Endothelial cell of umbilical vein (primary cell): ENCODE results near the gene ANKHD1.

Source experiments
- POLR2A ChIP-seq: IDR thresholded peaks from 2 replicates; pipeline ENCODE4 v1.6.1; 2012; ENCODE audit warnings: low read depth, mild to moderate bottlenecking, control low read depth, low read length
- TF ChIP-seq, protein P1 (sequence below), 2 donors: IDR thresholded peaks; 1 replicate in 1 of 2; 2 replicates in 1 of 2; pipeline ENCODE4 v1.5.1; 2011; ENCODE audit warnings: low read length in 2 of 2, mild to moderate bottlenecking in 2 of 2, moderate library complexity in 2 of 2, control low read depth in 1 of 2, inconsistent platforms in 1 of 2, low read depth in 1 of 2; ENCODE audit not compliant: insufficient read depth in 1 of 2; ENCODE audit errors: extremely low read depth in 1 of 2

DNA sequence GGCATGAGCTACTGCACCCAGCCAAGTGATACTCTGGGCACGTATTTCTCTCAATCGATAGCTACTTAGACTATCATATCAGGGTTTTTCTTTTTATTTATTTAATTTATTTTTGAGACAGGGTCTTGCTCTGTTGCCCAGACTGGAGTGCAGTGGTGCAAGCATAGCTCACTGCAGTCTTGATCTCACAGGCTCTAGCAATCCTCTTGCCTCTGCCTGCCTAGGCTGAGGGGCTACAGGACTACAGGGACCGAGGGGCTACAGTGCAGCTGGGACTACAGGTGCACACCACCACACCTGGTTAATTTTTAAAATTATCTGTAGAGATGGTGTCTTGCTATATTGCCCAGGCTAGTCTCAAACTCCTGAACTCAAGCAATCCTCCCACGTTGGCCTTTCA, 20.3 kb upstream of the ANKHD1 start:
- TF ChIP-seq POLR2A = no peak
- TF ChIP-seq, protein P1, sequence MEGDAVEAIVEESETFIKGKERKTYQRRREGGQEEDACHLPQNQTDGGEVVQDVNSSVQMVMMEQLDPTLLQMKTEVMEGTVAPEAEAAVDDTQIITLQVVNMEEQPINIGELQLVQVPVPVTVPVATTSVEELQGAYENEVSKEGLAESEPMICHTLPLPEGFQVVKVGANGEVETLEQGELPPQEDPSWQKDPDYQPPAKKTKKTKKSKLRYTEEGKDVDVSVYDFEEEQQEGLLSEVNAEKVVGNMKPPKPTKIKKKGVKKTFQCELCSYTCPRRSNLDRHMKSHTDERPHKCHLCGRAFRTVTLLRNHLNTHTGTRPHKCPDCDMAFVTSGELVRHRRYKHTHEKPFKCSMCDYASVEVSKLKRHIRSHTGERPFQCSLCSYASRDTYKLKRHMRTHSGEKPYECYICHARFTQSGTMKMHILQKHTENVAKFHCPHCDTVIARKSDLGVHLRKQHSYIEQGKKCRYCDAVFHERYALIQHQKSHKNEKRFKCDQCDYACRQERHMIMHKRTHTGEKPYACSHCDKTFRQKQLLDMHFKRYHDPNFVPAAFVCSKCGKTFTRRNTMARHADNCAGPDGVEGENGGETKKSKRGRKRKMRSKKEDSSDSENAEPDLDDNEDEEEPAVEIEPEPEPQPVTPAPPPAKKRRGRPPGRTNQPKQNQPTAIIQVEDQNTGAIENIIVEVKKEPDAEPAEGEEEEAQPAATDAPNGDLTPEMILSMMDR (IDR thresholded peaks at IDR 0.05; ENCODE audit: extremely low read depth in 1 of 2, insufficient read depth in 1 of 2, low read depth in 1 of 2, low read length in 2 of 2) = no peak
